SK-N-MC (cell line): ENCODE results near the gene CCDC142.

ENCODE experiments used
- EZH2 ChIP-seq: fragments of 200-600 bp; sonication (generic); IDR thresholded peaks from one replicate; pipeline ENCODE4 v1.6.1; 2017; ENCODE audit warnings: antibody characterized with exemption
- POLR2AphosphoS5 ChIP-seq: IDR thresholded peaks from 2 replicates; pipeline ENCODE4 v1.6.1; 2012; ENCODE audit warnings: mild to moderate bottlenecking, low read depth, low read length, borderline replicate concordance

DNA sequence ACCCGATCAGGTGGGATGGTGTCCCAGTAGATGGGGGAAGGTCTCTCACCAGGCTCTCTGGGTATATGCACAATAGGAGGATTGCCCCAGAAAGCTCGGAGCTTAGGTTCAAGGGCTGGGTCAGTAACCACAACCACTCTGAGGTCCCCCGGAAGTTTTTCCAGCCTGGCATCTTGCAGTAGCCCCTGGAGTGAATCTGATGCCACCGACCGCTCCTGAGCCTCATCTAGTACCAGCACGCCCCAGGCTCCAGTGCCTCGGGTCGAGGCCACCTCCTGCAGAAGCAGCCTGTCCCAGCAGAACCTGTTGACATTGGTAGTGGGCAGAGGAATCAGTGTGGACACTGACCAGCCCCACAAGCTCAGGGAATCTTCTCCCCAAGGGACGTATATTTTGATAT lies 41.2 kb upstream of the CCDC142 start:
- TF ChIP-seq POLR2AphosphoS5 = no peak
- TF ChIP-seq EZH2 = no peak
